Lower leg skin (tissue), 4 donors: ENCODE results near the gene ZNF385C. TPM values are rescaled to one million over a fixed set of nuclear protein-coding genes. Genes with fewer than 3 reads are reported as not detected.

Experiments
- DNase-seq, 2 donors: peaks; one replicate each; pipeline ENCODE4 v3.0.0-alpha.2; 2019; ENCODE audit warnings: low spot score in 2 of 2
- H3K4me3 ChIP-seq: fragments of 200-600 bp; sonication (generic); 2 replicates; pipeline ENCODE4 v1.5.1; 2017; ENCODE audit warnings: mild to moderate bottlenecking, low read depth; ENCODE audit not compliant: poor library complexity, severe bottlenecking
- POLR2A ChIP-seq, 2 donors: fragments of 450-650 bp; IDR thresholded peaks; one replicate each; pipeline ENCODE4 v1.6.1; 2016 to 2017; ENCODE audit warnings: antibody characterized with exemption in 2 of 2, mild to moderate bottlenecking in 1 of 2, moderate library complexity in 1 of 2
- WGBS, 2 donors: methylation state at CpG; one replicate each; pipeline ENCODE4 v1.1.5; 2018; 5-methylcytosine and 5-hydroxymethylcytosine counted together
- intact Hi-C: fragments of 100-400 bp; cut with DNase I; formaldehyde crosslinking; loops from one replicate; pipeline ENCODE4 v1.15.0; 2023; ENCODE audit warnings: low total_unique reads
- total RNA-seq, 4 donors: library from RNA; depleted of rRNA; stranded (reverse); fragments of >200 nt; gene quantifications; one replicate each; pipeline ENCODE4 v1.1.0, GENCODE V29; 2016
- TF ChIP-seq, protein P1 (sequence below), 3 donors: fragments of 450-650 bp; IDR thresholded peaks; one replicate each; pipeline ENCODE4 v1.5.1; 2016; ENCODE audit warnings: antibody characterized with exemption in 3 of 3, mild to moderate bottlenecking in 3 of 3, moderate library complexity in 2 of 3

The ZNF385C gene
- total RNA-seq, 4 donors from 2014 or later = 0.29 to 1.3 TPM; not detected in 2

GRCh38 chr17:41985919-41986318 lies 112.4 kb downstream of the ZNF385C start:
- 90 to 96% methylated on average over 8 of the region's 8 CpGs for WGBS, 2 donors
- intact Hi-C loops = no loop called here
- H3K4me3 ChIP-seq = no peak overlapping the region
- peak in 1 of 2 donors; percentile 42 for DNase-seq
- TF ChIP-seq POLR2A (IDR thresholded peaks at IDR 0.05) = no peak
- TF ChIP-seq, protein P1, sequence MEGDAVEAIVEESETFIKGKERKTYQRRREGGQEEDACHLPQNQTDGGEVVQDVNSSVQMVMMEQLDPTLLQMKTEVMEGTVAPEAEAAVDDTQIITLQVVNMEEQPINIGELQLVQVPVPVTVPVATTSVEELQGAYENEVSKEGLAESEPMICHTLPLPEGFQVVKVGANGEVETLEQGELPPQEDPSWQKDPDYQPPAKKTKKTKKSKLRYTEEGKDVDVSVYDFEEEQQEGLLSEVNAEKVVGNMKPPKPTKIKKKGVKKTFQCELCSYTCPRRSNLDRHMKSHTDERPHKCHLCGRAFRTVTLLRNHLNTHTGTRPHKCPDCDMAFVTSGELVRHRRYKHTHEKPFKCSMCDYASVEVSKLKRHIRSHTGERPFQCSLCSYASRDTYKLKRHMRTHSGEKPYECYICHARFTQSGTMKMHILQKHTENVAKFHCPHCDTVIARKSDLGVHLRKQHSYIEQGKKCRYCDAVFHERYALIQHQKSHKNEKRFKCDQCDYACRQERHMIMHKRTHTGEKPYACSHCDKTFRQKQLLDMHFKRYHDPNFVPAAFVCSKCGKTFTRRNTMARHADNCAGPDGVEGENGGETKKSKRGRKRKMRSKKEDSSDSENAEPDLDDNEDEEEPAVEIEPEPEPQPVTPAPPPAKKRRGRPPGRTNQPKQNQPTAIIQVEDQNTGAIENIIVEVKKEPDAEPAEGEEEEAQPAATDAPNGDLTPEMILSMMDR (IDR thresholded peaks at IDR 0.05) = no peak

DNA sequence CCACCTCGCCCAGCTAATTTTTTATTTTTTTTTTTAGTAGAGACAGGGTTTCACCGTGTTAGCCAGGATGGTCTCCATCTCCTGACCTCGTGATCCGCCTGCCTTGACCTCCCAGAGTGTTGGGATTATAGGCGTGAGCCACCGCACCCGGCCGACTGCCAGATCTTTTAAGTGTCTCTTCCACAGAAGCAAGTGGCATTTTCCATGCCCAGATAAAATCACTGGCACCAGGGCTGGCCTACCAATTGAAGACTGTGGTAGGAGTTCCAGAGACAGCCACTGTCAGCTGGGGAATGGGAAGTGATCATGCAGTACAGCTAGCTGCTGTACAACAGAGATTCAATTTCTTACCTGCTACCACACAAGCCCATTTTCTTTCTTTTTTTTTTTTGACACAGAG lies 113.8 kb downstream of the ZNF385C start:
- no peak for TF ChIP-seq POLR2A (IDR thresholded peaks at IDR 0.05)
- TF ChIP-seq, protein P1 (IDR thresholded peaks at IDR 0.05) = no peak
- 93 to 98% methylated on average over 8 of the region's 8 CpGs for WGBS, 2 donors
- peak in 1 of 2 donors; percentile 69 for DNase-seq
- intact Hi-C loops = no loop called here
- H3K4me3 ChIP-seq = no peak overlapping the region

- DNase-seq = peak in 1 of 2 donors; percentile 56
- intact Hi-C loops = no loop called here
- no peak overlapping the region for H3K4me3 ChIP-seq
- 69 to 71% methylated on average over 14 of the region's 14 CpGs for WGBS, 2 donors
- TF ChIP-seq, protein P1 (IDR thresholded peaks at IDR 0.05) = no peak
- no peak for TF ChIP-seq POLR2A (IDR thresholded peaks at IDR 0.05)
Observed at GRCh38 chr17:41982026-41982760, 116.1 kb downstream of the ZNF385C start.

DNA sequence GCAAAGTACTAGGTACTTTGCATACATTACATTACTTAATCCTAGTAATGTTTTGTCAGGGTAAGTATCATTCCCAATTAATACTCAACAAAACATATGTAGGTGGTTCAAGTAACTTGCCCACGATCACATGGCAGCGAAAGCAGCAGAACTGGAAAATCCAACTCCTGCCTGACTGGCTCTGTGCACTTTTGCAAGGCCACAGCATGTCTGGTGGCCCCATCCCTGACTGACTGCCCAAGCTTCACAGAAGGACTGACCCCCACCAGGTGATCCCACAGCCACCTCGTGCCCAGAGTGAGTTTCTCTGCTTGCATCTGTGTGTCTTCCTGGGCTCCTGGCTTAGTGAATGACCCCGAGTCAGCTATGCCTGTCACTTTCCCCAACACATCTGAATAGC lies 120.3 kb downstream of the ZNF385C start:
- DNase-seq = peak; percentile 50 to 78

DNA sequence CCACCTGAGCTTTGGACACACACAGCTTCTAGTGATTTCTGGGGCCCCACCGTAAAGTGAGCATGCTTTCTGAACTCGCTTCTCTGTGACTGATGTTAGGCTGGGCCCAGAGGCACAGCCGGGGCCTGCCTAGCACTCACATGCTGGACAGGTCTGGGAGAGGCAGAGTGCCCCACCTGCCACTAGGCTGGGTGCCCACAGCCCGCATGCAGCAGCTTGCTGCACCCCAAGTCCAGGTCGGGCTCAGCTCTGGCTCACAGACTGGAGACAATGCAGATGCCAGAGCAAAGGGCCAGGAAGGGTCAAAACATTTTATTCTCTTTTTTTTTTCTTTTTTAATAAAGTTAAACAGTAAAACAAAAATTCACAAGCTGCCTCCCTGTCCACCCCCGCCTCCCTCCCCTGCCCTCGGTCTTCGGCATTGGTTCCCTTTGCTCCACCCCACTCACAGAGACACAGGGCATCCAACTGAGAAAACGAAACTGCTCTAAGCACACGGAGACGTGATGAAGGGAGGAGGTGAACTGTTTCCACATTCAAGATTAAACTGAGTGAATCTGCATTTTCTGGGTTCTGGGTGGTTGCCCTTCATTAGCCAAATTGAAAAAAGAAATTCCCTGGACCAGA lies 122.0 kb downstream of the ZNF385C start:
- 43 to 47% methylated on average over 11 of the region's 11 CpGs for WGBS, 2 donors
- TF ChIP-seq, protein P1 (IDR thresholded peaks at IDR 0.05) = no peak
- TF ChIP-seq POLR2A (IDR thresholded peaks at IDR 0.05) = no peak
- DNase-seq = no peak
- no peak overlapping the region for H3K4me3 ChIP-seq
- intact Hi-C loops = no loop called here

More for the DNA sequence above, 120.3 kb downstream of the ZNF385C start:
- no peak for TF ChIP-seq POLR2A (IDR thresholded peaks at IDR 0.05)
- TF ChIP-seq, protein P1 (IDR thresholded peaks at IDR 0.05) = no peak
- 50 to 56% methylated on average over 4 of the region's 4 CpGs for WGBS, 2 donors
- intact Hi-C loops = no loop called here
- H3K4me3 ChIP-seq = no peak overlapping the region

Other genes with a start within 250 kb of the ZNF385C start
- gene KLHL11, start 233.1 kb downstream of the ZNF385C start, total RNA-seq = 10 to 100 TPM; 23.6 to 27.7 (median 25.2) TPM
- 10 to 100 TPM; 50.3 to 73.0 (median 62.4) TPM for gene ACLY, start 179.5 kb downstream of the ZNF385C start, total RNA-seq
- under 1 TPM in 3 of 4 donors, not detected in 1; 0.13 to 0.42 (median 0.20) TPM for gene ODAD4, start 167.9 kb downstream of the ZNF385C start, total RNA-seq
- gene CNP, start 131.7 kb downstream of the ZNF385C start, total RNA-seq = 10 to 100 TPM; 37.2 to 63.8 (median 44.5) TPM
- gene DNAJC7, start 81.0 kb downstream of the ZNF385C start, total RNA-seq = 10 to 100 TPM; 48.8 to 85.5 (median 63.7) TPM
- gene NKIRAS2, start 78.4 kb downstream of the ZNF385C start, total RNA-seq = 10 to 100 TPM; 44.6 to 57.9 (median 52.3) TPM
- 1 to 10 TPM in 3 of 4 donors, under 1 TPM in 1; 0.97 to 1.8 (median 1.5) TPM for gene C17orf113, start 47.9 kb downstream of the ZNF385C start, total RNA-seq
- 10 to 100 TPM in 3 of 4 donors, 1 to 10 TPM in 1; 7.5 to 16.5 (median 12.1) TPM for gene DHX58, start 14.2 kb upstream of the ZNF385C start, total RNA-seq
- 10 to 100 TPM; 25.3 to 55.5 (median 37.1) TPM for gene KAT2A, start 22.9 kb upstream of the ZNF385C start, total RNA-seq
- under 1 TPM in 1 of 4 donors, not detected in 3; 0.23 TPM for gene HSPB9, start 24.3 kb upstream of the ZNF385C start, total RNA-seq
- 100 to 1,000 TPM in 1 of 4 donors, 10 to 100 TPM in 3; 74.0 to 104 (median 87.4) TPM for gene RAB5C, start 56.5 kb upstream of the ZNF385C start, total RNA-seq
- gene KCNH4, start 82.7 kb upstream of the ZNF385C start, total RNA-seq = not detected
- not detected for gene HCRT, start 87.0 kb upstream of the ZNF385C start, total RNA-seq
- gene GHDC, start 96.0 kb upstream of the ZNF385C start, total RNA-seq = 10 to 100 TPM; 14.6 to 51.8 (median 20.7) TPM
- gene STAT5B, start 177.9 kb upstream of the ZNF385C start, total RNA-seq = 10 to 100 TPM; 40.2 to 72.4 (median 50.5) TPM
- gene STAT5A, start 190.0 kb upstream of the ZNF385C start, total RNA-seq = 10 to 100 TPM; 25.1 to 60.9 (median 48.0) TPM